Neural cell (in vitro differentiated cells): Measurements from ENCODE around the gene BCOR.

ENCODE experiments used
- EP300 ChIP-seq: fragments of 450-650 bp; conservative IDR thresholded peaks from 2 replicates; pipeline ENCODE4 v1.6.1; 2014; ENCODE audit warnings: antibody characterized with exemption, mild to moderate bottlenecking, moderate library complexity; ENCODE audit not compliant: poor library complexity, severe bottlenecking
- EZH2 ChIP-seq: fragments of 200-600, 300-800 bp; shearing (Covaris generic), sonication (generic); IDR thresholded peaks from 2 replicates; pipeline ENCODE4 v1.6.1; 2014; ENCODE audit warnings: antibody characterized with exemption, low read length, borderline replicate concordance, mild to moderate bottlenecking; ENCODE audit not compliant: insufficient read depth, poor library complexity, severe bottlenecking
- MXI1 ChIP-seq: fragments of 450-650 bp; conservative IDR thresholded peaks from 2 replicates; pipeline ENCODE4 v1.6.1; 2014; ENCODE audit warnings: antibody characterized with exemption, mild to moderate bottlenecking; ENCODE audit not compliant: poor library complexity, severe bottlenecking
- POLR2AphosphoS5 ChIP-seq: IDR thresholded peaks from 2 replicates; pipeline ENCODE4 v1.6.1; 2012
- RAD21 ChIP-seq: fragments of 450-650 bp; conservative IDR thresholded peaks from 2 replicates; pipeline ENCODE4 v1.6.1; 2014; ENCODE audit warnings: antibody characterized with exemption, mild to moderate bottlenecking, moderate library complexity
- SMC3 ChIP-seq: fragments of 450-650 bp; conservative IDR thresholded peaks from 2 replicates; pipeline ENCODE4 v1.6.1; 2014; ENCODE audit warnings: antibody characterized with exemption, mild to moderate bottlenecking, moderate library complexity; ENCODE audit not compliant: poor library complexity
- TAF1 ChIP-seq: IDR thresholded peaks from 2 replicates; pipeline ENCODE4 v1.6.1; 2012; ENCODE audit warnings: low read depth
- TF ChIP-seq, protein P1 (sequence below): fragments of 450-650 bp; IDR thresholded peaks from 2 replicates; pipeline ENCODE4 v1.5.1; 2014; ENCODE audit warnings: antibody characterized with exemption, mild to moderate bottlenecking, moderate library complexity; ENCODE audit not compliant: poor library complexity, severe bottlenecking
- TF ChIP-seq, protein P2 (sequence below): IDR thresholded peaks from 2 replicates; pipeline ENCODE4 v1.6.1; 2012; ENCODE audit warnings: borderline replicate concordance

DNA sequence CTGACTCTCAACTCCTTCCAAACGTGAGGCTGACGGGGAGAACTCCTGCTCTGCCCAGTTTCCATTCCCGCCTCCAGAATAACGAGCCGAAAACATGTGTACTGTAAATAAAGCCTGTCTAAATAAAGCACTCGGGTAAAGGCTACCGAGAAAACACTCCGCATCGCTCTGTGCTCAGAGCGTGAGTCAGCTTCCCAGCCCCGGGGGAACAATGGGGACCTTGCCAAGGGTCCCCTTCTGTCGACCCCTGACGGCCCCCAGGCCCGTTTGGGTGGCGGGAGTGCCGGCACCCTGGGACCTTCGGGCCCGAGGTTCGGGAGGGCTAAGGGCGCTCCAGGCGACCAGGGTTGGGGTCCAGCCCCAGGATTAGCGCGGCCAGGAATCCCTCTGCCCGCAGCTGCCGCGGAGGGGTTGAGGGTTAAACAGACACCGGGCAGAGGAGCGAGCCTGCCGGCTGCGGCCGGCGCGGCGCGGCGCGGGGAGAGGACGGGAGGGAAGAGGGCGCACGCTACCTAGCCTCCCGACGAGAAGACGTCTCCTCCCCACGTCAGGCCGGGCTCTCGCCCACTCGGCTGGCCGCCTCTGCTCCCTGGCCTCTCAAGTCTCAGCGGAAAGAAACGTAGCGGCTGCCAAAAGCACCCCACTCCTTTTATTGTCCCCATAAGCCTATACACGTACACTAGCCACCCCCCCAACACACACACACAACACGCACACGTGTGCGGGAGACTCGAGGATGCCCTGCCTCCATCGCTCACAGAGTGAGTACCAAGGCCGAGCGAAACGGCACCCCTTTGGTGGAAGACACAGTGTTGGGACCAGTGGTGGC, 85.5 kb downstream of the BCOR start:
- TF ChIP-seq, protein P1, sequence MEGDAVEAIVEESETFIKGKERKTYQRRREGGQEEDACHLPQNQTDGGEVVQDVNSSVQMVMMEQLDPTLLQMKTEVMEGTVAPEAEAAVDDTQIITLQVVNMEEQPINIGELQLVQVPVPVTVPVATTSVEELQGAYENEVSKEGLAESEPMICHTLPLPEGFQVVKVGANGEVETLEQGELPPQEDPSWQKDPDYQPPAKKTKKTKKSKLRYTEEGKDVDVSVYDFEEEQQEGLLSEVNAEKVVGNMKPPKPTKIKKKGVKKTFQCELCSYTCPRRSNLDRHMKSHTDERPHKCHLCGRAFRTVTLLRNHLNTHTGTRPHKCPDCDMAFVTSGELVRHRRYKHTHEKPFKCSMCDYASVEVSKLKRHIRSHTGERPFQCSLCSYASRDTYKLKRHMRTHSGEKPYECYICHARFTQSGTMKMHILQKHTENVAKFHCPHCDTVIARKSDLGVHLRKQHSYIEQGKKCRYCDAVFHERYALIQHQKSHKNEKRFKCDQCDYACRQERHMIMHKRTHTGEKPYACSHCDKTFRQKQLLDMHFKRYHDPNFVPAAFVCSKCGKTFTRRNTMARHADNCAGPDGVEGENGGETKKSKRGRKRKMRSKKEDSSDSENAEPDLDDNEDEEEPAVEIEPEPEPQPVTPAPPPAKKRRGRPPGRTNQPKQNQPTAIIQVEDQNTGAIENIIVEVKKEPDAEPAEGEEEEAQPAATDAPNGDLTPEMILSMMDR, result no peak
- TF ChIP-seq RAD21 (no peak), EP300 (no peak), MXI1 (no peak), TAF1 (no peak), EZH2 (no peak), POLR2AphosphoS5 (no peak), SMC3 (no peak)
- TF ChIP-seq, protein P2, sequence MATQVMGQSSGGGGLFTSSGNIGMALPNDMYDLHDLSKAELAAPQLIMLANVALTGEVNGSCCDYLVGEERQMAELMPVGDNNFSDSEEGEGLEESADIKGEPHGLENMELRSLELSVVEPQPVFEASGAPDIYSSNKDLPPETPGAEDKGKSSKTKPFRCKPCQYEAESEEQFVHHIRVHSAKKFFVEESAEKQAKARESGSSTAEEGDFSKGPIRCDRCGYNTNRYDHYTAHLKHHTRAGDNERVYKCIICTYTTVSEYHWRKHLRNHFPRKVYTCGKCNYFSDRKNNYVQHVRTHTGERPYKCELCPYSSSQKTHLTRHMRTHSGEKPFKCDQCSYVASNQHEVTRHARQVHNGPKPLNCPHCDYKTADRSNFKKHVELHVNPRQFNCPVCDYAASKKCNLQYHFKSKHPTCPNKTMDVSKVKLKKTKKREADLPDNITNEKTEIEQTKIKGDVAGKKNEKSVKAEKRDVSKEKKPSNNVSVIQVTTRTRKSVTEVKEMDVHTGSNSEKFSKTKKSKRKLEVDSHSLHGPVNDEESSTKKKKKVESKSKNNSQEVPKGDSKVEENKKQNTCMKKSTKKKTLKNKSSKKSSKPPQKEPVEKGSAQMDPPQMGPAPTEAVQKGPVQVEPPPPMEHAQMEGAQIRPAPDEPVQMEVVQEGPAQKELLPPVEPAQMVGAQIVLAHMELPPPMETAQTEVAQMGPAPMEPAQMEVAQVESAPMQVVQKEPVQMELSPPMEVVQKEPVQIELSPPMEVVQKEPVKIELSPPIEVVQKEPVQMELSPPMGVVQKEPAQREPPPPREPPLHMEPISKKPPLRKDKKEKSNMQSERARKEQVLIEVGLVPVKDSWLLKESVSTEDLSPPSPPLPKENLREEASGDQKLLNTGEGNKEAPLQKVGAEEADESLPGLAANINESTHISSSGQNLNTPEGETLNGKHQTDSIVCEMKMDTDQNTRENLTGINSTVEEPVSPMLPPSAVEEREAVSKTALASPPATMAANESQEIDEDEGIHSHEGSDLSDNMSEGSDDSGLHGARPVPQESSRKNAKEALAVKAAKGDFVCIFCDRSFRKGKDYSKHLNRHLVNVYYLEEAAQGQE, result no peak
